GM19193 (cell line): Measurements from ENCODE around the gene CIPC.

Source experiments
- POLR2A ChIP-seq: IDR thresholded peaks from 4 replicates; pipeline ENCODE4 v1.6.1; 2011; ENCODE audit not compliant: insufficient read depth, insufficient read length; ENCODE audit errors: extremely low read depth

The CIPC gene

GRCh38 chr14:77086951-77087350, 11.1 kb upstream of the CIPC start:
- no peak for TF ChIP-seq POLR2A

DNA sequence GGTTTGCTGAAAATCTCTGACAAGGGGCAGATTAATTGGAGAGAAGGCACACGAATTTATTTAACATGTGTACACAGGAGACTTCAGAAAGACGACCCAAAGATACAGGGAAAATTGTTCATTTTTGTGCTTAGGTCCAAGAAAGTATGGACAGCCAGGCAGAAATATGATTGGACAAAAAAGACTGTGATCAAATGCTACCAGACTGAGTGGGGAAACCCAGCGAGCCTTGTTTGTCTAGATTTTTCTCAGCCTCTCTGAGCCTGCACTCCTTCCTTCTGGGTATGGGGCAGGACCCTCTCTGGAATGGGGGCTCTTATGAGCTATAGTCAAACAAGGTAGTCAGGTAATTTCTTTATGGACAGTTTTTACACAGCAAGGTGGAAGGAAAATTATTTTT, 10.4 kb upstream of the CIPC start:
- no peak for TF ChIP-seq POLR2A

- no peak for TF ChIP-seq POLR2A
Measured at GRCh38 chr14:77088219-77088618, 9.8 kb upstream of the CIPC start.

- no peak for TF ChIP-seq POLR2A
Measured at GRCh38 chr14:77088645-77089044, 9.4 kb upstream of the CIPC start.

GRCh38 chr14:77091518-77091917, 6.5 kb upstream of the CIPC start:
- TF ChIP-seq POLR2A: no peak

GRCh38 chr14:77092676-77093075, 5.4 kb upstream of the CIPC start:
- TF ChIP-seq POLR2A: no peak

- no peak for TF ChIP-seq POLR2A
Measured at GRCh38 chr14:77094672-77095284, 3.3 kb upstream of the CIPC start.

- TF ChIP-seq POLR2A: no peak
Measured at GRCh38 chr14:77097006-77097699, 905 bp upstream of the CIPC start.

DNA sequence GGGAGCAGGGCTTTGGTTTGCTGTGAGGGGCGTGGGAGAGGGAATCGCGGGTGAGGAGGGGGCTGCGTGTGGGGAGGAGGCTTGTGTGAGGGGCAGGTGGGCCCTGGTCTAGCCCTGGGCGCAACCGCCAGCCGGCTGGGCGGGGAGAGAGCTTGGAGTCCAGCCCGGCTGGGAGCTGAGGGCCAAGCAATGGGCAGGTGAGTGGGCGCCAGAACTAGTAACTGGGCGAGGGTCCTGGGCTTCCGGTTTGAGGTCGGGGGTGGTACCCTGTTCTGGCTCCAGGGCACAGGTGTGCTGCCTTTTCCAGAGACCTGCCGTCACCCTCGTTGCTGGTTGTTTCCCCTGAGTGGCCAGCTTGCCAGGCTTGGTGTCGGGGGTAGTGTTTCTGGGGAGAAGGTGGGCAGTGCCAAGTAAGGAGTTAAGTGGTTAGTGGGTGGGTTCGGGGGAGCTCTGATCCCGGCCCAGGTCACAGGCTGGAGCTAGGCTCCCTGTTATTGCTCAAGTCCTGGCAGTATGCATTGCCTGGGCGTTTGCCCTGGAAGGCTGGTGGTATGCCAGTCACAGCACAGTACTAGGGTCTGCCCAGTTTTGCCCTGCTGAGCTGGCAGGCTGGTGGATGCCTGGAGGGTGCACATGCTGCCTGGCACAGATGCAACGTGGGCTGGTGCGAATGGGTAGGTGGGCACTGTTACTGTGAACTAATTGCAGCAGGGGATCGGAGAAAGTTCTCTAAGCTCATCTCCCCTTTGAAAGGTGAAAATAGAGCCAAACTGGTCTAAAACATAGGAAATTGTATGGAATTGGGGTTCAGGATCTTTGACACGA, 683 bp downstream of the CIPC start:
- TF ChIP-seq POLR2A: no peak

- TF ChIP-seq POLR2A: no peak
Measured at GRCh38 chr14:77099425-77100167, 1.5 kb downstream of the CIPC start.

DNA sequence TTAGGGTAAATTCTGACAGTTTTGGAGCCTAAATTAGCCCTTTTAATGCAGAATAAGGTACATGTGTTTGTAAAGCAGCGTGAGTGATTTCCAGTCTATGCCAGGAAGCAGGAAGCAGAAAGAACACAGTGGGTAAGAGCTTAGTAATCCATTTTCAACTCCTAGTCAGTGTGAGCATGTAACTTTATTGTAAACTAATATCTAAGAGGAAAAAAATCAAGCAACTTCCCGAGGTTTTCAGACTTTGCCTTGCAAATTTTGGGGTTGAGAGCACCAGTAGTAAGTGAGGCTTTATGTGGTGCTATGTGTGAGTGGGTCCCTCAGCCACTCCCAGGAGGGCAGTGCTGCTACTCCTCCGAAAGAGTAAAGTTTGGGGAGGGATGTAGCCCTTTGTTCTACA, 2.9 kb downstream of the CIPC start:
- no peak for TF ChIP-seq POLR2A

GRCh38 chr14:77102154-77102553, 4.1 kb downstream of the CIPC start:
- no peak for TF ChIP-seq POLR2A

DNA sequence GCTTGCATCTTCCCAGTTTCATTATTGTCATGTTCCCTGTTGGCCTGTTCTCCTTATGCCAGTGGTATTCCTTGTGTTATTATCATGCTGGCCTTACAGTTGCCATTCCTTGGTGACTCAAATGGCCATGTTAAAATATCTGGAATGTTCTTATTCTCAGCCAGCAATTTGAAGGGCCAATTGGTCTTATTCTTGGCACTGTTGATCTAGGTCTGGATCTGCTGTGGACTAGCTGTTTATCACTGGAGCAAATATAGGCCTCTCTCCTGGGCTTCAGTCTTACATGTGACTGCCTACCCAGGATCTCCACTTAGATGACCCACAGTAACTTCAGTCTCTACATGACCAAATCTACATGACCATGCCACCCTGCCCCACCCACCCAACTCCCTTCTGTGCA, 5.4 kb downstream of the CIPC start:
- no peak for TF ChIP-seq POLR2A

DNA sequence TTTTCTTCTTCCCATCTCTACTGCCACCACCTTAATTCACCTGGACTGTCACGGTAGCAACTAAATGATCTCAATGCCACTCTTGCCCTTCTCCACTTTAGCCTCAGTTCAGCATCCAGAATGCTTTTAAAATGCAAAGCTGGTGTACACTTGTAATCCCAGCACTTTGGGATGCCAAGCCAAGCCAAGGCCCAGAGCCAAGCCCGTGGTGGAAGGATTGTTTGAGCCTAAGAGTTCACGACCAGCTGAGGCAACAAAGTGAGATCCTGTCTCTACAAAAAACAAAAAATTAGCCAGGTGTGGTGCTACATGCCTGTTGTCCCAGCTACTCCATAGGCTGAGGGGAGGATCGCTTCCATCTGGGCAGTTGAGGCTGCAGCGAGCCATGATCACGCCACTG, 5.9 kb downstream of the CIPC start:
- TF ChIP-seq POLR2A: no peak

GRCh38 chr14:77104393-77104792, 6.3 kb downstream of the CIPC start:
- no peak for TF ChIP-seq POLR2A
